Measurements from ENCODE around the gene PROSER2.
"Not testable (repeated sequence)": the region's sequence is repeated elsewhere in the genome, so short reads cannot be mapped to it uniquely, and the experiment has no call there.

The PROSER2 gene

DNA sequence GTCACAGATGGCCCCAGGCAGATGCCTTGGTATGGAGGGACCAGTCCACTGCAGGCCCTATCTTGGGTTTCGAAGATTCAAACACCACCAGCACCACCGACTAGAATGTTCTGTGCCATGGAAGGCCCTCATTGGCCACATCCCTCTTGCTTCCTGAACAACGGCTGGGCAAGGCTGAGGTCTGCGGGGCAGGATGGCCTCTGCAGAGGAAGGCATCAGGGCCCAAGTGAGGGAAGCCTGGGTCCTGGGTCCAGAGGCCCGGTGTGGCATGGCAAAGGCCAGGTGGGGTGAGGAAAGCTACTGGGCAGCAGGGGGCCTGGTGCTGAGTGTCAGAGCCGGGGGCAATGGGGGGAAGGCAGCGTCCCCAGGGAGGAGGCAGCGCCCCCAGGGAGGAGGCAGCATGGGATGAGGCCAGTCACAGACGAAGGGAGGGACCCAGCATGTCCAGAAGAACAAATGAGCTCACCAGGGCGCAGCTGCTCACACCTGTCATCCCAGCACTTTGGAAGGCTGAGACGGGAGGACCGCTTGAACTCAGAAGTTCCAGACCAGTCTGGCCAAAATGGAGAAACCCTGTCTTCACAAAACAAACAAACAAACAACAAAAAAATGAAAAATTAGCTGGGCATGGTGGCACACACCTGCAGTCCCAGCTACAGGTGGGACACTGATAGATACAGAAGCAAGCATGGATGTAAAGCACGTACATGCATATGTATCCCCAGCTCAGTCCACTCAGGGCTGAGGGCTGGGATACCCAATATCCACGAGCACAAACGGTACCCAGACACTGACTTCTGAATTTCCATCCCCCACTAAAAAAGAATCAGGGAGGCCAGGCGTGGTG is 64.4 kb downstream of the PROSER2 start:
- DNase-seq = no peak

DNA sequence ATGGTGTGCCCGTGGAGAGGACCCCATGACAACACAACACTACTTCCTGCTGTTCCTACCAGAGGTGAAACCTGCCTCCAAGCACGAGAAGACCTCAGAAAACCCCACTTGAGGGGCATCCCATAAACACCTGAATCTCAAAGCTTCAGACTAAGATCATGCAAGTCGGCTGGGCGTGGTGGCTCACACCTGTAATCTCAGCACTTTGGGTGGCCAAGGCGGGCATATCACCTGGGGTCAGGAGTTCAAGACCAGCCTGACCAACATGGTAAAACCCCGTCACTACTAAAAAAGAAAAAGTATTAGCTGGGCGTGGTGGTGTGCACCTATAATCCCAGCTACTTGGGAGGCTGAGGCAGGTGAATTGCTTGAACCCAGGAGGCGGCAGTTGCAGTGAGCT is 66.1 kb downstream of the PROSER2 start:
- DNase-seq = not testable (repeated sequence)

DNA sequence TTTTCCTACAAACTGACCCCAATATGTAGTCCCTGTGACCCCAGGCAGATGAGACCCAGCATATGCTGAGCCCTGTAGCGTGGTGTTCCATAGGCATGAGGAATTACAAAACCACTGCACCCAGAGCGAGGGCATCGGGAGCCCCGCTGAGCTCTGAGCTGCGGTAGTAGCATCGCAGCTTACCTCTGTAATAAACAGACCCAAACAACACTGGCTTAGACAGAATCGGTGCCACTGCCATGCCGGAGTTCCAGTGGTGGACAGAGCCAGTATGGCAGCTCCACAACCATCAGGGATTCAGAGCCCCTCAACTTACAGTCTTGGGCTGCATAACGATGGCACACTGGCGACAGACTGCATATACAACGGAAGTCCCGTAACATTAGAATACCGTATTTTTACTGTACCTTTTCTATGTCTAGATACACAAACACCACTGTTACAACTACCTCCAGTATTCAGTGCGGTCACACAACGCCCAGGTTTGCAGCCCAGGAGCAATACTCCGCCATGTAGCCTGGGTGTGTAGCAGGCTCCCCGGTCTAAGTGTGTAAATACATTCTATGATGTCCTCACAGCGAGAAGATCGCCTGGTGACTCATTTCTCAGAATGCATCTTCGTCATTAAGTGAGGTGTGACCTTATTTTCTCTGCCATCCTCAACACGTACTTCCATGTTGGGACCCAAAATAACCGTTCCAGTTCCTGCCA is 68.8 kb downstream of the PROSER2 start:
- no peak for DNase-seq

DNA sequence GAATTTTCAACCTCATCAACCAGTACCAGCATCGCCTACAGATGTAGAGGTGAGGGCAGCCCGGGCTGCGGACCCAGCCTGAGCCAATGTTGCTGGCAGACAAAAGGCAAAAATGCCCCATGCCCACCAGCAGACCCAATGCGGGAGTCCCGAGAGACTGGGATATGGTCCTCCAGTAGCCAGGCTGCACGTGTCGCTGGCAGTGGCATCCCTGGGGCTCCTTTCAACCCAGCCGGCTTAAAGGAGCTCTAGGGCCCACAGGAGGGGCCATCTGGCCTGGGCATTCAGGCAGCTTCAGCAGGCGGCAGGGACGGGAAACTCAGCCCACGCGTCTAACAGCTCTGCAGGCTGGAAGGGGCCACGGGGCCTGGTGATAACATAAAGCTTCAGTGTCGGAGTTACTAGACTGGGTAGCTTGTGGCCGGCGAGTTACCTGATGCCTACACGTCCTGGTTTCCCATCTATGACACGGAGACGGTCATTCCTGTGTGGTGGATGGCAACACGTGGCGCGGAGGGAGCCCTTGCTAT is 70.7 kb downstream of the PROSER2 start:
- DNase-seq = no peak

DNA sequence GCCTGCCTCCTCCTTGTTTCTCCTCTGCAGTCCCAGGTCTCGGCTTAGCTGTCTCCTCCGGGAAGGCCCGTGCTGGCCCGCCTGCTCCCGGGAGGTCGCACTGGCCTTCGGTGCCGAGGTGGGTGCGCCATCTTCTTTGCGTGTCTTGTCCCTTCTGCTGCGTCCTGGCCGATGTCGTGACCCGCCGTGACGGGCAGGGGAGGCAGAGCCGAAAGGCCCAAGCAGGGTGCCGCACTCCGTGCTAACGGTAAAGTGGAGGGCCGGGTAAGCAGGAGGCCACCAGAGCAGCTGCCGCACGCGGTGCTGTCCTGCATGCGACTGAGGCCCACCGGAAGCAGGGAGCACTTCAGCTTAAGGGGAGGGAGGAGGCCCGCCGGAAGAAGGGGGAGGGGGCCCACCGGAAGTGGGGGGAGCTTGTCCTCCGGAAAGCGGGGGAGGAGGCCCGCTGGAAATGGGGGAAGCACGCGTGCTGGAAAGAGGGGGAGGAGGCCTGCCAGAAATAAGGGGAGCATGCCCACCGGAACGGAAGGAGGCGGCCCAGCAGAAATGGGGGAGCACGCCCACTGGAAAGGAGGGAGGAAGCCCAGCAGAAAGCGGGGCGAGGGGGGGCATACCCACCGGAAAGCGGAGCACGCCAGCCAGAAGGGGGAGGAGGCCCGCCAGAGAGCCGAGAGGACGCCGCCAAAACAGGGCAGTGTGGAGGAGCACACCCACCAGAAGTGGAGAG is 71.4 kb downstream of the PROSER2 start:
- no peak for DNase-seq

DNA sequence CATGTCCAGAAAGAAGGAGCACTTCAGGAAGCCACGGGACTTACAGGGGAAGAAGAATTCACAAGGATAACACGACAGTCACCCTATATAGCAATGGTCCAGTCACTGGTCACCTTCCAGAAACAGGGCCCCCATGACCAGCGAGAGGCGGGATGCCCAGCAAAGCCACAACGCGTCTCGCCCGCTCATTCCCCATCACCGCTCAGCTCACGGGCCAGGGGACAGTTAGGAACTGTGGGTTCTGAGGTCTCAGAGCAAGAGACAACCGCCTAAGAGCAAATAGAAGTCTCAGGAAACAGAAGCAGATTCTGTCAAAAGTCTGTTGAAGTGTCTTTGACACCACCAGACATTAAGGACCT is 71.9 kb downstream of the PROSER2 start:
- no peak for DNase-seq

DNA sequence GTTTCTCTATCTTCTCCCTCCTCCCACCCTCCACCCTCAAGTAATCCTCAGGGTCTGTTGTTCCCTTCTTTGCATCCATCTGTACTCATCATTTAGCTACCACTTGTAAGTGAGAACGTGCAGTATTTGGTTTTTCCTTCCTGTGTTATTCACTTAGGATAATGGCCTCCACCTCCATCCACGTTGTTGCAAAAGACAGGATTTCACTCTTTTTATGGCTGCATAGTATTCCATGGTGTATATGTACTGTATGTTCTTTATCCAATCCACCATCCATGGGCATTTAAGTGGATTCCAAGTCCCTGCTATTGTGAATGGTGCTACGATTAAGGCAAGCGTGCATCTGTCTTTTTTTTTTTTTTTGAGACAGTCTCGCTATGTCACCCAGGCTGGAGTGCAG is 72.4 kb downstream of the PROSER2 start:
- no peak for DNase-seq

DNA sequence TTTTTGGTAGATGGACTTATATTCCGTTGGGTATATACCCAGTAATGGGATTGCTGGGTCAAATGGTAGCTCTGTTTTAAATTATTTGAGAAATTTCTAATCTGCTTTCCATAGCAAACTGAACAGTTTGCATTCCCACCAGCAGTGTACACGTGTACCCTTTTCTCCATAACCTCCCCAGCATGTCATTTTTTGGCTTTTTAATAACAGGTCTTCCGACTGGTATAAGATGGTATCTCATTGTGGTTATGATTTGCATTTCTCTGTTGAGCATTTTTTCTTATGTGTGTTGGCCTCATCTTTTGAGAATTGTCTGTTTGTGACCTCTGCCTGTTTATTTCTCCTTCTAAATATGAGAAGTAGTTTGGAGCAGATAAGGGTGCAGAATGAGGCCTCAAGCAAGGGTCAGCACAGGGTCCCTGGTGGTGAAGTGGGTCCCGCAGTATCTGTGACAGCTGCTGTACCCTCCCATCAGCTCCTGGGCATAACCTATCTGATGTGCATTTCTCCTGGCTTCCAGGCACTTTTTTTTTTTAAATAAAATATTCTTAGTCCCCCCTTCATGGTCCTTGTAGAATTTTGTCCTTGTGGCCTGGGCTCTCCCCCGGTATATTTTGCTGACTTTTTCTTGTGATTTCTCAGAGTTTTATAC is 73.5 kb downstream of the PROSER2 start:
- no peak for DNase-seq

DNA sequence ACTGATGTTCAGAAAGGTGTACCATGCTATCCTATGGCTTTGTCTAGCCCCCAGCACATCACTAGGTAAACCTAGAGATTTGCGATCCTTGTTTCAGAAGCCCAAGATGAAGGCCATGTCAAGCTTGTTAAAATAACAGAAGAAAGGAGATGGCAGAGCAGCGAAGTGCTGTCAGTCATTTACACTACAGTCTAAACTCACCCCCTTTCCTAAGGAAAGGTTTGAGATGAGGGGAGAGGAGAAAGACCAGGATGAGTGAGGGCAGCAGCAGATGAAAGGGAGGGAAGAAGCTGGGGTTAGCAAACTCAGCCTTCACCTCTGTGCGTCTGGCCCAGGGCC is 74.8 kb downstream of the PROSER2 start:
- DNase-seq = no peak

DNA sequence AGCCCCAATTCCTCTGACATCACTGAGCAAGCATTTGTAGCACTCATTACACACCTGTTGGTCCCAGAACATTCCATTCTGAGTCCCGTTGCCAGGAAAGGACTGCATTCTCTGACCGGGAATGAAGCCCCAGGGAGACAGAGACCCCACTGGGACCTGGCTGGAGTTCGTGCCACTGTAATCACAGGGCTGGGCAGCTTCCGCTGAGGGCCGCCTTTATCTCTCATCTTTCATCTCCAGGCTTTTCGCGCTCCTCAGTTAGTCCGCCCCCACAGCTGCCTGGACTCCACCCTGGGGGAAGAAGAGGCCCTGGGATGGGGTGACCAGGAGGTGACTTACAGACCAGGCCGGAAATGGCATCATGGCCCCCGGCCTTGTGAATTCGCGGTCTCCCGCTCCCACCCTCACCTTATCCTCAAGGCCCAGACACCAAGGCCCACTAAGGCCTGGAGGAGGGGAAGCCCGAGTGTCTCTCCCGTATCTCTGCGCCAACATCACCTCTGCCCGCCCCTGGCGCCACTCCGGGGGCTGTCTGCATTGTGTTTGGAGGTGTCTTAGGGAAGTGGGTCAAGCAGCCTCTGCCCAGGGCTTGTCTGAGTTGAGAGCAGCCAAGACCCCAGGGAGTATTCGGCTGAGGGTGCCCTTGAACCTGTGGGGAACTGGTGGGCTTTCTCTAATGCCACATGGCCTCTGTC is 75.4 kb downstream of the PROSER2 start:
- no peak for DNase-seq

DNA sequence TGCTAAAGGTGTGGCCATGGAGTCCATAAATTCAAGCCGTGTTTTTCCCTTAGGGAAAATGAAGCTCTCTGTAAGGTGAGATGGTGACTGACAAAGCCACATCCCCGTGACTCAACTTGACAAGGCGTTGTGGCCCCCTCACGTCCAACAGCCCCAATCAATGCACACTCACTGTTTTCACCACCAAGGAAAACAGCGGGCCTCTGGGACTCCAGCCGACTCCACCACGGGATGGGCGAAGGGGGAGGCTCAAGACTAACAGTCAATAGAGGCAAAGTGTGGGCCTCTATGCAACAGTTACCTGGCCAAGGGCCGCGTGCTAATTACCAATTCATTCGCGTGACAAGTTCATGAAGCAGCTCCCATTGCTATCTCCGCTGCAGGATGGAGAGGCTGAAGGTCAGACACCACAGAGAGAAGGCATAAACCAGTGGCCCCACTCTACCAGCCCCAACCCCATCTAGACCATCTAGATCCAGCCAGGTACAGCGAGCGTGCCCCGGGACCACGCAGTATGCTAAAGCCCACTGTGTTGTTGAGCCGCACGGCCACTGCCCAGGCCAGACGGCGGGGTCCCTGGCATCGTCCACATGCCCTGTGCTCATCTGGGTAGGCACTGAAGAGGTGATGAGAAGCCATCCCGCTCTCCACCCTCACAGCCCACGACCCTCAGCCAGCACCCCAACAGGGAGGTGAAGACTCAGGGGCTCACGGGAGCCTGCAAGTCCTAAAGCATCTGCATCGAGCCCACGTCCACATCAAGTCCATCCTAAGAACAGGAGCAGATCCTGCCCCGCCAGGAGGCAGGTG is 76.1 kb downstream of the PROSER2 start:
- no peak for DNase-seq

DNA sequence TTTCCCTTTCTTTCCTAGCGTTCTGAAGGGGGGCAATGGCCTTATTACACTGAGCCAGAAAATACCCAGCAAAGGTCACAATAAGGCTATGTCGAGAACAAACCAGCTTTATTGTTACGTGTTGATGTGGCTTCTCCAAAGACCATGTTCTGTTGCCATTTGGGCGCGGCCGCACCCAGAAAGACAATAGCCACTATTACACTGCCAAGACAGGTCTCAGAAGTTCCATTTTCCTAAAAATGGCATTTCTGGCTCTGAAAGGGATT is 77.8 kb downstream of the PROSER2 start:
- no peak for DNase-seq

DNA sequence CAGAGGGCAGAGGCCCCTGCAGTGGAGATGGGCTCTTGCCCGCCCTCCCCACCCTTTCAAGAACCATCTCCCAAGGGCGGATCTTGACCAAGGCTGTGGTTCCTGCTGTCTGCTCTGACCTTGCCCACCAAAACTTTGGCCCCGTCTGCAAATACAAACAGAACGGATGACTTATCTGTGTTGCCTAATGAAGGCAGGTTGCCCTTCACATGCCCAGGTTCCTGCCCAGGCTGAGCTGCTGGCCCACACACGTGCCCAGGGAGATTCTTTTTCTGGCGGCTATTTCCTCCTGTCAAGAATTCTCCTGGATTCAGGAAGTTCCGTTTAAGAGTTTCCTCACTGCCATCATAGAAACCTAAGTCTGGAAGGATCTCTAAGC is 78.3 kb downstream of the PROSER2 start:
- DNase-seq = no peak

DNA sequence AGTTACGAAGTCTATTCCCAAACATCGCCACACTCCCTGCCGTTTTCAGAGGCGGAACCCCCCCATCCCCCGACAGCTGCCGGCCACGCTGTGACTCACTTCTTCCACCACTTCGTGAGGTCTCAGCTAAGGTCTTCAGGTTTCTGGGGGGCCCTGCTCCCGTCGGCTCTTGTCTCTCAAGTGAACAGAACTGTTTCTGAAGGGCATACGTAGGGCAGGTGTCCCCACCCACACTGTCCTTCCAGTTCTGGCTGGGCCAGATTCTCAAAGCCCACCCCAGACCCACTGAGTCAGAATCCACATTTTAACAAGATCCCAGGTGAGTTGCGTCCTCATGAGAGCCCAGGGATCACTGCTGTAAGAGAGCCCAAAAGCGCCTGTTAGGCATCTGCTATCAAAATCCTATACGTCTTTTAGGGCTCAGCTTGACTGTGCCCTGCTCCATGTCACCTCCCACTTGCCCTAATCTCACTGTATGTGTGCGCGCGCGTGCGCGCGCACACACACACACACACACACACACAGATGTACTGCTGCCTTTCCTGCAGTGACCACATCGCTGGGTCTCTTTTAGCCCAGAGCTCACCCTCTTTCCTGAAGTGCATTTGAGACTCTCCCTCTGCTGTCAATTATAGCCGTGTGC is 78.8 kb downstream of the PROSER2 start:
- no peak for DNase-seq

DNA sequence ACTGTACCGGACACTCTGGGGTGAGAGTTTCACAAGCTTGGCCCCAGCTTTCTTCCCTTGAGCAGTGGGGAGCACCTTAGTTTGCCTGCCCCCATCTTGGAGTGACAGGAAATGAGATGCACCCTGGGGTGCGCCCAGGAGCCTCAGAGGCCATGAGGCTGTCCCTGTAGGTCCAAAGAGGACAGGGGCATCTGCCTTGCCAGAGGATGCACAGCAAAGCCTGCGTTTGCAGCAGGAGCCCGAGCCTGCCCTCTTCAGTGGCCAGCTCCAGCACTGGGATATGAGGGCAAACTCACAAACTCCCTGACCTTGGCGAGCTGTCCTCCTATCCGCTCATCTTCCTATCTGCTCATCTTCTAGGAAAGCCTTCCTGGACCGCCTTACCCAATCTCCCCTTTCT is 79.5 kb downstream of the PROSER2 start:
- DNase-seq = no peak

DNA sequence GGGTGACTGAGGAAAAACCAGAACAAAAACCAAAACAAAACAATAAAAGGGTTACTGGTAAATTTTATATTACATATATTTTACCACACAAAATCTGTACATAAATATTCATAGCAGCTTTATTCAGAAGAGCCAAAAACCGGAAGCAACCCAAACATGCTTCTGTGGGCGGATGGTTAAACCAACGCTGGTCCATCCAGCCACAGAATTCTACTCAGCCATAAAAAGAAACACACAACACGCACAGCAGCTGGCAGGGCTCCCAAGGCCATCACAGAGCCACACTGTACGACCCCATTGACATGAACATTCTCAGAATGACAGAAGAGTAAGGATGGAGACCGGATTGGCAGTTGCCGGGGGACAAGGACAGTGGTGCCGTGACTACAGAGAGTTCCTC is 83.6 kb downstream of the PROSER2 start:
- no peak for DNase-seq

DNA sequence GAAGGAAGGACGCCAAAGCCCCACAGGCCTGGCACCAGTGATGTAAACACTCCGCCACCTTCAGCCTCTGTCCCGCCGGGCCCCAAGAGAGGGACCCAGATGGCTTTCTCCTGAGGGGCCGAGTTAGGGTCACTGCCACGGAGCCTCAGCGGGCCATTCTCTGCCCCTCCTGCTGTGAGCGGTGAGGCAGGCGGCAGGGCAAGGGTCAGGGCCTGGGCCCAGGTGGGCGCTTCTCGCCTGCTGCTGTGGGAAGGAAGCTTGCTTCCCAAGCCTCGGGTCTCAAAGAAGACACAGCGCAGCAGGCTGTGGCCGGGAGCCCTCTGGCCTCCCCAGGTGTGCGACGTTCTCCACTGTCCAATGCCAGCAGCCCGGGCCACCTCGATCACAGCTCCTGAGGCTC is 84.8 kb downstream of the PROSER2 start:
- DNase-seq = no peak

DNA sequence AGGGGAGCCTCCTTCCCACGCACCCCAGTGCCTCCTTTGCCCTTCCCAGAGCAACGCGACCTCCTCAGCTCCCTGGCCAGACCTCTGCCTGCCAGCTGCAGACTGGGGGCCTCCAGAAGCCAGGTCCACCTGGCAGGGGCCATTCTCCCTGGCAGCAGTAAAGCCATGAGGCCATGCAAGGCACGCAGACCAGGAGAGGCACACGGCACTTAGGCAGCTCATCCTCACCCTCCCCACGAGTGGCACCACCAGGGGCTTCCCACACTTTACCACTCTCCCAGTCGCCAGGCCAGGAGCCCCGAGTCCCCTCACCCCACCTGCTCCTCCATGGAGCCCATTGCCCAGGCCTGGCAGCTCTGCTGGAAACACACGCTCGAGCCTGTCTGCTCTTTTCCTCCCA is 85.4 kb downstream of the PROSER2 start:
- no peak for DNase-seq

DNA sequence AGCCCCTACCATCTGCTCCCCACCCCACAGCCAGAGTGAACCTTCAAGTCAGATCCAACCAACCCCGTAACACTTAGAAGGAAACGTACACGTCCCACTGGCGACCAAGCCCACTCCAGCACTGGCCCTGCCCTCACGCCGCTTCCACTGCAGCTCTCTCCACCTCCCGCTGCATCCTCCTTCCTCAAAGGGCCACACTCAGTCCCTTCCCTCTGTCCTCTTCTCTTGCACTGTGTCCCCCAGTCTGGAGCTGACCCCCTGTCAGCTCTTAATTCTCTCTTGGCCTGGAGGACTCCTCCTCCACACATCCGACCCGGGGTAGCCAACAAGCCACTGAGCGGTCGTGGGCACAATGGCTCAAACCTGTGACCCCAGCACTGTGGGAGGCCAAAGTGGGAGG is 85.8 kb downstream of the PROSER2 start:
- DNase-seq = no peak

DNA sequence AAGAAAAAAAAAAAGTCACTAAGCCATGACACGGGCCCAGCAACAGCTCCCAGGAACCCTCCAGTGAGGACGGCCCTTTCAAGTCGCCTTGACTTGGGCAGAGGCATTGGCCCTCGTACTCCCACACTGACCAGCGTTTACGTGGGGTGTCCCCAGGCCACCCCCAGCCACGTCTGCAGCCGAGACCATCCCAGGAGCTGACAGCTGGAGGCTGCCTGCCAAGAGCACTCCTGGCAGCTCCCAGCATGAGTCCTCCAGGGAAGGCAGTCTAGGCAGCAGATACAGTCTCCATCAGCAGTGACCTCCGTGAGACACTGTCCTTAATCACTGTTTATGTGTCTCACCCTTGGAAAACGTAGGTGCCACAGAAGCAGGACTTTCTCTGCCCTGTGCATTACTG is 86.5 kb downstream of the PROSER2 start:
- no peak for DNase-seq

DNA sequence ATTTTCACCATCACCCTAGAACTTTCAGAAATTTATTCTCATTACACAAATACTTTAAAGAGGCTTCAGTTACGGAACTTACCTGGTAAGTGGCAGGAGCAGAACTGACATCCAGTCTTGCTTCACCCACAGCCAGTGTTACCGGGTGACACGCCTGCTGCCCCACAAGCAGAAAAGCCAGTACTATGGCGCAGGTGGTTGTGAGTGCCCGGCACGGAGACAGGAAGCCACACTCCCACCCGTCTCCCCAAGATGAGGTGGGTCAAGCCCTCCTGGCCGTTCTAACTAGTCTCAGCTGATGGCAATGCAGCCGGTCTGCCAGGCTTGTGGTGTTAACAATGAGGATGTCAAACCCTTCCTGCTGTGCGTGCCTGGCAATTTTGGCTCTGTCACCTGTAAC is 86.9 kb downstream of the PROSER2 start:
- DNase-seq = no peak

Data from NCI-H1436 (cell line).